GM12874 (cell line): ENCODE results near the gene PGK1.

Source experiments
- CTCF ChIP-seq: IDR thresholded peaks from 2 replicates; pipeline ENCODE4 v1.5.1; 2011; ENCODE audit warnings: low read depth, mild to moderate bottlenecking, control low read depth, low read length, moderate library complexity; ENCODE audit not compliant: insufficient read depth

Gene PGK1

GRCh38 chrX:78124307-78124706, 20.3 kb downstream of the PGK1 start:
- no peak for TF ChIP-seq CTCF

GRCh38 chrX:78125148-78125547, 21.1 kb downstream of the PGK1 start:
- TF ChIP-seq CTCF: no peak

GRCh38 chrX:78129714-78130113, 25.7 kb downstream of the PGK1 start:
- TF ChIP-seq CTCF: no peak

GRCh38 chrX:78130396-78130795, 26.3 kb downstream of the PGK1 start:
- TF ChIP-seq CTCF: no peak

- no peak for TF ChIP-seq CTCF
These were observed 27.1 kb downstream of the PGK1 start for GRCh38 chrX:78131117-78131516.

GRCh38 chrX:78133238-78133960, 29.4 kb downstream of the PGK1 start:
- TF ChIP-seq CTCF: no peak

- no peak for TF ChIP-seq CTCF
These were observed 35.4 kb downstream of the PGK1 start, which contains the start of gene TAF9B for GRCh38 chrX:78139160-78140123. Gene TAF9B, minus strand, starts transcription at chrX:78139650. Its CDS starts 39 bp downstream, at chrX:78139611.
